GM12864 (cell line): ENCODE data around the gene YAE1.

ENCODE experiments used
- DNase-seq: peaks from one replicate; pipeline ENCODE4 v3.0.0-alpha.2; 2011; ENCODE audit warnings: low read depth
- H3K4me3 ChIP-seq: 2 replicates; pipeline ENCODE4 v1.5.1; 2011; ENCODE audit warnings: mild to moderate bottlenecking, low read depth, low read length, control low read depth
- TF ChIP-seq, protein P1 (sequence below): IDR thresholded peaks from 2 replicates; pipeline ENCODE4 v1.5.1; 2011; ENCODE audit warnings: low read depth, mild to moderate bottlenecking, moderate library complexity, low read length, control low read depth, inconsistent platforms; ENCODE audit errors: missing control alignments

Gene YAE1

DNA sequence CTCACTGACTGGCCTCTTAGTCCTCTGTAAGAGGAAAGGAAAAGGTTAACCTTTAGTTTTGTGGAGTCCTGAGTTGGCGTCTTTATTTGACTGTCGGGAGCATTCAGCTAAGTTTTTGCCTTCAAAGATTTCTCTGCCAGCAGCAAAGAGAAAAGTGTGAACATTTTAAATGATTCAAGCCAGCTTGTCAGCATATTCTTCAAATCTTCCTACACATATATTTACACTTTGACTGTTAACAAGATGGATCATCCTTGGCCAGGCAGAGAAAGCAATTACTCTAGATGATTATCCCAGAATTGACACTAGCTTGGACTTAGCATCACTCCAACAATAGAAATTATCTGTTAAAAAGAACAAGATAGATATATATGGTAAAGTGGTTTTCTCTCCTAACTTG is 15.8 kb upstream of the YAE1 start:
- TF ChIP-seq, protein P1, sequence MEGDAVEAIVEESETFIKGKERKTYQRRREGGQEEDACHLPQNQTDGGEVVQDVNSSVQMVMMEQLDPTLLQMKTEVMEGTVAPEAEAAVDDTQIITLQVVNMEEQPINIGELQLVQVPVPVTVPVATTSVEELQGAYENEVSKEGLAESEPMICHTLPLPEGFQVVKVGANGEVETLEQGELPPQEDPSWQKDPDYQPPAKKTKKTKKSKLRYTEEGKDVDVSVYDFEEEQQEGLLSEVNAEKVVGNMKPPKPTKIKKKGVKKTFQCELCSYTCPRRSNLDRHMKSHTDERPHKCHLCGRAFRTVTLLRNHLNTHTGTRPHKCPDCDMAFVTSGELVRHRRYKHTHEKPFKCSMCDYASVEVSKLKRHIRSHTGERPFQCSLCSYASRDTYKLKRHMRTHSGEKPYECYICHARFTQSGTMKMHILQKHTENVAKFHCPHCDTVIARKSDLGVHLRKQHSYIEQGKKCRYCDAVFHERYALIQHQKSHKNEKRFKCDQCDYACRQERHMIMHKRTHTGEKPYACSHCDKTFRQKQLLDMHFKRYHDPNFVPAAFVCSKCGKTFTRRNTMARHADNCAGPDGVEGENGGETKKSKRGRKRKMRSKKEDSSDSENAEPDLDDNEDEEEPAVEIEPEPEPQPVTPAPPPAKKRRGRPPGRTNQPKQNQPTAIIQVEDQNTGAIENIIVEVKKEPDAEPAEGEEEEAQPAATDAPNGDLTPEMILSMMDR, result no peak
- no peak overlapping the region for H3K4me3 ChIP-seq
- DNase-seq, result no peak

DNA sequence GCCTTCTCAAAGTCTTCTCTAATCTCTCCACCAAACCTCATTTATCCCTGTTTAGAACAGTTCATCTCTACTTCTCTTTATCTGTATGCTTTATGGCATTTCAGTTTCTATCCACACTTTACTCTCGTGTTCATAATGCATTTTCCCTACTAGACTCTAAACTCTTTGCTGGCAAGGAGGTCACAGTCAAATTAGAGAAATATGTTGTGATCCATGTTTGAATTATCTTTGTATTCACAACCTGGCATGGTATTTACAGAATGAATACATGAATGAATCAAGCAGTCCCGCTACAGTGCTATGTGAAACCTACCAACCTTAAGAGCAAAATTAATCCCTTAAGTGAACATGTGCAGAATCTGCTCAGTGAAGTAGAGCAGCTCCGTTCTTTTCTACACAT is 12.8 kb upstream of the YAE1 start:
- DNase-seq, result no peak
- TF ChIP-seq, protein P1, result no peak
- H3K4me3 ChIP-seq, result no peak overlapping the region

GRCh38 chr7:39554583-39555165 is 11.5 kb upstream of the YAE1 start:
- no peak for DNase-seq
- TF ChIP-seq, protein P1, result no peak
- H3K4me3 ChIP-seq, result no peak overlapping the region

GRCh38 chr7:39557222-39557621 is 9.0 kb upstream of the YAE1 start:
- TF ChIP-seq, protein P1, result no peak
- DNase-seq, result no peak
- H3K4me3 ChIP-seq, result no peak overlapping the region

DNA sequence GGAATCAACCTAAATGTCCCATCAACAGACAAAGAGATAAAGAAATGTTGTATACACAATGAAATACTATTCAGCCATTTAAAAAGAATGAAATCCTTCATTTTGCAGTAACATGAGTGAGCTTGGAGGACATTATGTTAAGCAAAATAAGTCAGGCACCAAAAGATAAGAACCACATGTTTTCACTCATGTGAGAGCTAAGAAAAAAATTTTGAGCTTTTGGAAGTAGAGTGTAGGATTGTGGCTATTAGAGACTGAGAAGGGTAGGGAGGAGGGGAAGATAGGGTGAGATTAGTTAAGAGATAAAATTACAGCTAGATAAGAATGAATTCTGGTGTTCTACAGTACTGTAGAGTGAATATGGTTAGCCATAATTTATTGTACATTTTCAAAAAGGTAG is 8.3 kb upstream of the YAE1 start:
- TF ChIP-seq, protein P1, result no peak
- no peak for DNase-seq
- no peak overlapping the region for H3K4me3 ChIP-seq

- no peak for DNase-seq
- no peak overlapping the region for H3K4me3 ChIP-seq
- TF ChIP-seq, protein P1, result no peak
Measured at GRCh38 chr7:39560408-39560807, 5.8 kb upstream of the YAE1 start.

DNA sequence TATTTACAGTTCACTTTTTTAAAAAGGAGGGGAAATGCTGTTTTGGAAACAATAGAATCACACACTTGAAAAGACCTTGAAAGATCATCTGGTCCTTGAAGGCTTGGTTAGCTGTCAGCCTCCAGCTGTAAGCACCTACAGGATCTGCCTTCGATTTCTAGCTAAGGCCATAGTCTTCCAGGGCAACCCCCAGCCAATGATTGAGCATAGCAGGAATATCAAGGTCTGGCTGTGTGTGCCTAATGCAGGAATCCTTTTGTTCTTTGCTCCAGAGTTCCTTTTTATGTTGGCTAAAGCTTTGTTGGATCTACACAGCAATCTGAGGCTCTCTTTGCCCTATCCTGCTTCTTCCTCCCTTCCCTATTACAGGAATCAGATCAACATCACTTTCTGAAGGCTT is 5.2 kb upstream of the YAE1 start:
- TF ChIP-seq, protein P1, result no peak
- H3K4me3 ChIP-seq, result no peak overlapping the region
- no peak for DNase-seq
